Nephron progenitor cell (in vitro differentiated cells): ENCODE results near the gene ASB9.

ENCODE experiments used
- DNase-seq: peaks from one replicate; pipeline ENCODE4 v3.0.0; 2021
- H3K27ac Mint-ChIP-seq: 2 replicates; pipeline ENCODE4 v1.8.0; 2021; ENCODE audit warnings: mild to moderate bottlenecking, moderate library complexity, mixed read lengths
- H3K27me3 Mint-ChIP-seq: 2 replicates; pipeline ENCODE4 v1.8.0; 2021; ENCODE audit warnings: mild to moderate bottlenecking, low read depth, mixed read lengths; ENCODE audit not compliant: poor library complexity
- H3K36me3 Mint-ChIP-seq: 2 replicates; pipeline ENCODE4 v1.8.0; 2021; ENCODE audit warnings: low read depth, mixed read lengths
- H3K4me1 Mint-ChIP-seq: 2 replicates; pipeline ENCODE4 v1.8.0; 2021; ENCODE audit warnings: mixed read lengths
- H3K4me3 Mint-ChIP-seq: 2 replicates; pipeline ENCODE4 v1.8.0; 2021; ENCODE audit warnings: mild to moderate bottlenecking, moderate library complexity, mixed read lengths
- H3K9me3 Mint-ChIP-seq: 2 replicates; pipeline ENCODE4 v1.8.0; 2021; ENCODE audit warnings: mild to moderate bottlenecking, moderate library complexity, mixed read lengths
- TF ChIP-seq, protein P1 (sequence below): fragments of 200-600 bp; sonication (generic); IDR thresholded peaks from 2 replicates; pipeline ENCODE4 v1.5.0; 2021; ENCODE audit warnings: antibody characterized with exemption

The ASB9 gene

DNA sequence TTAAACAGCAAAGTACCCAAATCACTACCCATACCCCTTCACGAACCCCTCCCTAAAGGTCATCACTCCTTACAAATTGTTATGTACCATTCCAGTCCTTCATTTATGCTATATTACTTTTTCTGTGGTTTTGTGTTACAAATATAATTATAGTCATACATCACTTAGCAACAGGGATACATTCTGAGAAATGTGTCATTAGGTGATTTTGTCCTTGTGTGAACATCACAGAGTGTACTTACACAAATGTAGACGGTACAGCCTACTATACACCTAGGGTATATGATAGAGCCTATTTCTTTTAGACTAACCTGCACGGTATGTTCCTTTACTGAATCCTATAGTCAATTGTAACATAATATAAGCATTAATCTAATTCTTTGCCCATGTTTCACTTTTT, 61.9 kb downstream of the ASB9 start:
- TF ChIP-seq, protein P1, sequence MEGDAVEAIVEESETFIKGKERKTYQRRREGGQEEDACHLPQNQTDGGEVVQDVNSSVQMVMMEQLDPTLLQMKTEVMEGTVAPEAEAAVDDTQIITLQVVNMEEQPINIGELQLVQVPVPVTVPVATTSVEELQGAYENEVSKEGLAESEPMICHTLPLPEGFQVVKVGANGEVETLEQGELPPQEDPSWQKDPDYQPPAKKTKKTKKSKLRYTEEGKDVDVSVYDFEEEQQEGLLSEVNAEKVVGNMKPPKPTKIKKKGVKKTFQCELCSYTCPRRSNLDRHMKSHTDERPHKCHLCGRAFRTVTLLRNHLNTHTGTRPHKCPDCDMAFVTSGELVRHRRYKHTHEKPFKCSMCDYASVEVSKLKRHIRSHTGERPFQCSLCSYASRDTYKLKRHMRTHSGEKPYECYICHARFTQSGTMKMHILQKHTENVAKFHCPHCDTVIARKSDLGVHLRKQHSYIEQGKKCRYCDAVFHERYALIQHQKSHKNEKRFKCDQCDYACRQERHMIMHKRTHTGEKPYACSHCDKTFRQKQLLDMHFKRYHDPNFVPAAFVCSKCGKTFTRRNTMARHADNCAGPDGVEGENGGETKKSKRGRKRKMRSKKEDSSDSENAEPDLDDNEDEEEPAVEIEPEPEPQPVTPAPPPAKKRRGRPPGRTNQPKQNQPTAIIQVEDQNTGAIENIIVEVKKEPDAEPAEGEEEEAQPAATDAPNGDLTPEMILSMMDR, result no peak
- DNase-seq, result no peak
- Mint-ChIP-seq H3K36me3 (no peaks in the 10 kb centered on the region), H3K4me1 (no peaks in the 10 kb centered on the region), H3K27me3 (peaks cover 6% of the 10 kb centered on the region), H3K27ac (no peak overlapping the region), H3K9me3 (peaks cover 18% of the 10 kb centered on the region), H3K4me3 (no peak overlapping the region)

DNA sequence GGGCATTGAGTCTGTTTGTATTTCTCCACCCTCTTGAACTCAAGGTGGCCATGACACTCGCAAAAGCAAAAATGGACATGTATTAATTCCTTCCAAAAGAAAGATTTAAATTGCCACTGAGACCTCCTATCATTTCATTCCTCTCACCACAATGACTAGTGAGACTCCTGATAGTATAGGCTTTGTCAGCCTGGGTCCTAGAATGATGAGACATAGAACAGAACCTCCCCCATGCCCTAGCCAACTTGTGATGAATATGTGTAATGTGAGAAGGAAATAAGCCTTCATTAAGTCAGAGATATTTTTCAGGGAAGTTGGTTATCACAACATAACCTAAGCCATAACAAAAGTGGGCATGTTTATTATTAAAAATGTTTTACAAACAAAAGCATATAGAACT, 62.5 kb downstream of the ASB9 start:
- DNase-seq, result no peak
- Mint-ChIP-seq H3K27ac (no peak overlapping the region), H3K27me3 (peaks cover 6% of the 10 kb centered on the region), H3K4me3 (no peak overlapping the region), H3K4me1 (no peaks in the 10 kb centered on the region), H3K36me3 (no peaks in the 10 kb centered on the region), H3K9me3 (peaks cover 14% of the 10 kb centered on the region)
- TF ChIP-seq, protein P1, result no peak

DNA sequence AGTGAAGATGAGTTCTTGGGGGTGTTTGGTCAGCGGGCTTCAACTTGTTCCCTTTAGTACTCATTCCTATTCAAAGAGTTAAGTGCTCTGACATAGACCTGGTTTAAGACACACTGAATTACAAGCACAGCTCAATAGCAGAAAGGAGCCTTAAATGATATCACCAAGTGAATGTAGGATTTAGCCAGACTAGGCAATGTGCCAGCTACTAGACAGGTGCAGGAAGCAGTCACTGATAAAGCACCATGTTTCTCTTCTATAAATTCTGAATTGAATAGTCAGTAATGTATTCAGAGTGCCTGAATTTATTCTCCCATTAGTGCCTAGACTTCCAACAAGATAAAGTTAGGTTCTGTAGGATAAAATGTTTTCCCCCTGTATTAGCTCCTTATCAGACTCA, 63.6 kb downstream of the ASB9 start:
- H3K4me1 Mint-ChIP-seq, result no peaks in the 10 kb centered on the region
- peaks cover 16% of the 10 kb centered on the region for H3K9me3 Mint-ChIP-seq
- H3K27ac Mint-ChIP-seq, result no peak overlapping the region
- no peak overlapping the region for H3K4me3 Mint-ChIP-seq
- no peak for DNase-seq
- H3K27me3 Mint-ChIP-seq, result peaks cover 6% of the 10 kb centered on the region
- TF ChIP-seq, protein P1, result no peak
- no peaks in the 10 kb centered on the region for H3K36me3 Mint-ChIP-seq

DNA sequence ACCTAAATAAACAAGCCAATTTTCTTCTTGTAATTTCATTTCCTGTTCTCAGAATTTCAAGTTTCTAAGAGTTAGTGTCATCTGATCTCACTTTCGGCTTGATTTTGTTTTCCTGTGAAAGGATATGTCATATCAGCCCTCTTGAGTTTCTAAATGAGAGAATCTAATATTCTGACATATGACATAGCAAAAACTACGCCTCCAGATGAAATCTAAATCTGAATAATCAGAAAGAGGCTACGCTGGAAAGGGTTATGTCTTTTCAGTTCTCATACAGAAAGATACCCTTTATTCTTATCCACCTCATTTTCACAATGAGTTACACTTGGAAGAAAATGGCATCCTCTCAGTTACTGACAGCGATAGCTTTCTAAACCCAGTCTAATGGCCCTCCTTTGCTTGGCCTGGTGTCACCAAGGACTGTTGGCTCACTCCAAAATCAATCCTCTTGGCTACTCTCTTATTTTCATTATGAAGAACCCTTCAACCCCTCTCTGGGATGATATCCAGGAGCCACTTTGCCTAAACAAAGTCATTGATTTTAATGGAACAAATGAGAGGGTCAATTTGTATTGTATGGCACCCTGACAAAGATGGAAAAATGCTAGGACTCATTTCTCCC, 65.6 kb downstream of the ASB9 start:
- TF ChIP-seq, protein P1, result no peak
- no peak overlapping the region for H3K4me3 Mint-ChIP-seq
- peaks cover 25% of the 10 kb centered on the region for H3K9me3 Mint-ChIP-seq
- H3K27ac Mint-ChIP-seq, result no peak overlapping the region
- H3K36me3 Mint-ChIP-seq, result no peaks in the 10 kb centered on the region
- peaks cover 3% of the 10 kb centered on the region for H3K27me3 Mint-ChIP-seq
- no peaks in the 10 kb centered on the region for H3K4me1 Mint-ChIP-seq
- DNase-seq, result no peak

DNA sequence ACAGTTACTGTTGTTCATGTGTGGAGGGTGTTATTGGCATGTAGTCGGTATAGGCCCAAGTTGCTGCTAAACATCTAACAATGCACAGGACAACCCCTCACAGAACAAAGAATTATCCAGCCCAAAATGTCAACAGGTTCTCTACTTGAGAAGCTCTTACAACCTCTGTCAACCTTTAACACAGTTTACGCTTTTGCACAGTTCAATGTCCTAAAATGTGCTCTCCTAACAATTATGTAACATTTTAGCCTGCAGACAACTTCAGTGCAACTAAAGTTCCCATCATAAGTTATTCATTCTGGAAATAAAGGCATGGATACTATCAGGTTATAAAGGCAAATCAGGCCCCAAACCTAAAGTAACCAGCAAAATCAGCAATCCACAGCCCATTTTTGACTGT, 66.2 kb downstream of the ASB9 start:
- TF ChIP-seq, protein P1, result no peak

DNA sequence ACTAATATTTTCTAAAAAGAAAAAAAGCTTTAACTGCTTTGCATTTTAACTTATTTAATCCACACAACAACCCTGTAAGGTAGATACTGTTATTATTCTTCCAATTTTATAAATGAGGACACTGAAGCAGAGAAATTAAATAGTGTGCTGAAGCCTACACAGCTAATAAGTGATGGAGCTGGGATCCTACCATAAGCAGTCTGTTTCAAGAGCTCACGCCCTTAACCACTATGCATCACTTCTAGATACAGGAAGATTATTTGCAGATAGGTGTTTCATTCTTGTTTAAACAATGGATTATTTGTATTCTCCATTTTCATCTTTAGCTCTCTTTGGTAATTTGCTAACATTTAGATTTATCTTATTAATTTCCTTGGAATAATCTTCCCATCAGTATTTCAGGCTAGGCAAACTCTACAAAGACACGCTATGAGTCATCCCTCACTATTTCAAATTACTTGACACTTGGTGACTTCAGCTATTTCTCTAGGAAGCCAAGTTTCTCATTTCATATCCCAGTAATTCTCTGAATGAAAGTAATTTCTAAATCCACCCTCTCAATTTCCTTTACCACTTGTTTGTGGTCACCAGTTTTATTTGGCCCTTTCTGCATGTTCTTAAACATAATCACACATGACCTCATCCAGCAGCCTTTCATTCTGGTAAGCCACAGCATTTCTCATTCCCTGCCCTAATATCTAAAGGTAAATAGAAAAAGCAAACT, 67.3 kb downstream of the ASB9 start:
- Mint-ChIP-seq H3K4me1 (no peaks in the 10 kb centered on the region), H3K36me3 (no peaks in the 10 kb centered on the region), H3K9me3 (peaks cover 31% of the 10 kb centered on the region), H3K27me3 (peaks cover 3% of the 10 kb centered on the region), H3K27ac (no peak overlapping the region), H3K4me3 (no peak overlapping the region)
- TF ChIP-seq, protein P1, result no peak
- DNase-seq, result no peak

More for the DNA sequence above, 66.2 kb downstream of the ASB9 start:
- Mint-ChIP-seq H3K4me1 (no peaks in the 10 kb centered on the region), H3K9me3 (peaks cover 27% of the 10 kb centered on the region), H3K36me3 (no peaks in the 10 kb centered on the region), H3K4me3 (no peak overlapping the region), H3K27ac (no peak overlapping the region), H3K27me3 (peaks cover 3% of the 10 kb centered on the region)
- no peak for DNase-seq
